ENCODE data around the gene CADM2. TPM values are rescaled to one million over a fixed set of nuclear protein-coding genes. Genes with fewer than 3 reads are reported as not detected.

CADM2 gene
- total RNA-seq, 1 experiment from 2014 or later, result 10.9 TPM

- Mint-ChIP-seq H3K27ac (no peak overlapping the region), H3K4me3 (no peak overlapping the region), H3K36me3 (ENCODE audit: insufficient read depth in 1 of 3, low read depth in 3 of 3) (peaks cover 2 to 7% (median 4%) of the 10 kb centered on the region in 3 experiments; a peak in 3 of 7 replicates), H3K4me1 (no peaks in the 10 kb centered on the region), H3K9me3 (peaks cover 3 to 4% of the 10 kb centered on the region in 2 experiments; a peak in 4 of 5 replicates), H3K27me3 (ENCODE audit: low read depth) (no peaks in the 10 kb centered on the region)
- no peak overlapping the region for H2BK5ac ChIP-seq (ENCODE audit: insufficient read length, low read length)
- no peak overlapping the region for H3K56ac ChIP-seq (ENCODE audit: insufficient read length, low read depth, low read length)
- no peak for DNase-seq
- H4K5ac ChIP-seq (ENCODE audit: insufficient read length, low read depth, low read length), result no peak overlapping the region
- no peak overlapping the region for H3K27ac ChIP-seq (ENCODE audit: insufficient read length, low read depth, low read length)
- H3K79me2 ChIP-seq (ENCODE audit: insufficient read depth, low read length), result no peaks in the 10 kb centered on the region
- no peaks in the 10 kb centered on the region for H3K9me3 ChIP-seq (ENCODE audit: control insufficient read depth, low read depth, low read length)
- TF ChIP-seq, protein P1, sequence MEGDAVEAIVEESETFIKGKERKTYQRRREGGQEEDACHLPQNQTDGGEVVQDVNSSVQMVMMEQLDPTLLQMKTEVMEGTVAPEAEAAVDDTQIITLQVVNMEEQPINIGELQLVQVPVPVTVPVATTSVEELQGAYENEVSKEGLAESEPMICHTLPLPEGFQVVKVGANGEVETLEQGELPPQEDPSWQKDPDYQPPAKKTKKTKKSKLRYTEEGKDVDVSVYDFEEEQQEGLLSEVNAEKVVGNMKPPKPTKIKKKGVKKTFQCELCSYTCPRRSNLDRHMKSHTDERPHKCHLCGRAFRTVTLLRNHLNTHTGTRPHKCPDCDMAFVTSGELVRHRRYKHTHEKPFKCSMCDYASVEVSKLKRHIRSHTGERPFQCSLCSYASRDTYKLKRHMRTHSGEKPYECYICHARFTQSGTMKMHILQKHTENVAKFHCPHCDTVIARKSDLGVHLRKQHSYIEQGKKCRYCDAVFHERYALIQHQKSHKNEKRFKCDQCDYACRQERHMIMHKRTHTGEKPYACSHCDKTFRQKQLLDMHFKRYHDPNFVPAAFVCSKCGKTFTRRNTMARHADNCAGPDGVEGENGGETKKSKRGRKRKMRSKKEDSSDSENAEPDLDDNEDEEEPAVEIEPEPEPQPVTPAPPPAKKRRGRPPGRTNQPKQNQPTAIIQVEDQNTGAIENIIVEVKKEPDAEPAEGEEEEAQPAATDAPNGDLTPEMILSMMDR (conservative IDR thresholded peaks at IDR 0.05), result no peak
- no peak overlapping the region for H3K14ac ChIP-seq (ENCODE audit: insufficient read depth, low read length)
- H3K9ac ChIP-seq (ENCODE audit: extremely low read depth, insufficient read length, low read length), result no peak overlapping the region
- no peak overlapping the region for H2AK5ac ChIP-seq (ENCODE audit: insufficient read length, low read length)
- H4K91ac ChIP-seq (ENCODE audit: insufficient read length, low read depth, low read length), result no peak overlapping the region
- H3T11ph ChIP-seq (ENCODE audit: low read length), result no peak overlapping the region
- H2AFZ ChIP-seq (ENCODE audit: low read length), result no peak overlapping the region
- H3K23ac ChIP-seq (ENCODE audit: insufficient read length, low read depth, low read length), result no peak overlapping the region
- no peak overlapping the region for H2BK120ac ChIP-seq (ENCODE audit: low read depth, low read length, poor library complexity, severe bottlenecking)
- H2BK15ac ChIP-seq (ENCODE audit: low read depth, low read length), result no peak overlapping the region
- H3K4me2 ChIP-seq (ENCODE audit: insufficient read depth, insufficient read length, low read length), result no peak overlapping the region
- H3K23me2 ChIP-seq (ENCODE audit: insufficient read length, low read depth, low read length, poor library complexity, severe bottlenecking), result no peaks in the 10 kb centered on the region
- no peaks in the 10 kb centered on the region for H3K79me1 ChIP-seq (ENCODE audit: insufficient read depth, low read depth, low read length, poor library complexity, severe bottlenecking)
- H2BK12ac ChIP-seq (ENCODE audit: insufficient read length, low read depth, low read length), result no peak overlapping the region
- H3K4me1 ChIP-seq (ENCODE audit: insufficient read depth, low read length), result no peaks in the 10 kb centered on the region
- no peak overlapping the region for H2BK20ac ChIP-seq (ENCODE audit: low read depth, low read length, poor library complexity, severe bottlenecking)
- H3K4ac ChIP-seq (ENCODE audit: low read depth, low read length), result no peak overlapping the region
- no peak overlapping the region for H4K8ac ChIP-seq (replicated peaks; ENCODE audit: insufficient read length, low read depth, low read length)
- H3K18ac ChIP-seq (ENCODE audit: insufficient read length, low read depth, low read length), result no peak overlapping the region
- no CpG with 5 or more reads among the region's 2 CpGs for WGBS (ENCODE audit: extremely low coverage, insufficient read length, low lambda C conversion rate)
- no peaks in the 10 kb centered on the region for H4K20me1 ChIP-seq (ENCODE audit: control insufficient read depth, insufficient read depth, insufficient read length)
- H3K27me3 ChIP-seq (ENCODE audit: insufficient read depth, low read length), result no peaks in the 10 kb centered on the region
Observed at GRCh38 chr3:85912980-85913379, 954.2 kb downstream of the CADM2 start.

Data from H9 (cell line).